DND-41 (cell line): Measurements from ENCODE around the gene LYL1.

Source experiments
- CTCF ChIP-seq: IDR thresholded peaks from 2 replicates; pipeline ENCODE4 v1.5.1; 2012; ENCODE audit warnings: borderline replicate concordance, low read length, moderate library complexity, mild to moderate bottlenecking; ENCODE audit not compliant: poor library complexity, severe bottlenecking; ENCODE audit errors: extremely low read depth
- EZH2 ChIP-seq: IDR thresholded peaks from 3 replicates; pipeline ENCODE4 v1.6.1; 2012; ENCODE audit warnings: borderline replicate concordance, low read depth, mild to moderate bottlenecking, moderate library complexity, low read length, inconsistent platforms; ENCODE audit not compliant: severe bottlenecking

- TF ChIP-seq CTCF (no peak), EZH2 (no peak)
Observed at GRCh38 chr19:13119627-13120026, 17.0 kb upstream of the LYL1 start.
